GM18526 (cell line): ENCODE results near the gene AHCYL2.

ENCODE experiments used
- POLR2A ChIP-seq: IDR thresholded peaks from 3 replicates; pipeline ENCODE4 v1.6.1; 2011; ENCODE audit not compliant: insufficient read length; ENCODE audit errors: extremely low read depth

AHCYL2 gene

DNA sequence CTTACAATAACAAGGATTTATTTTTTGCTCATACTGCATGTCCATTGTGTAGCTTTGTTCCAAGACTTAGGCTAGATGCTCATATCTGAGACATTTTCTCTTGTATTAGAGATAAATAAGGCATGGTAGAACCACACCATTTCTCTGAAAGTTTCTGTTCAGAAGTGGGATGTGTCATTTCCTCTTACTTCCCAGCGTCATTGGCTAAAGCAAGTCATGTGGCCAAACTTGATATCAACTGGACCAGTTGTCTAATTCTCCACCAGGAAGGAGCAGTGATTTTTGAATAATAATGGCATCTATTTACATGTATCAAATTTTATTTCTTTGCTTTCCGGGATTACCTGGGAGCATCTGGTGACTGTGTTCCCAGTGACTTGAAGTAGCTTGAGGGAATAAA lies 38.3 kb downstream of the AHCYL2 start:
- TF ChIP-seq POLR2A, result no peak

DNA sequence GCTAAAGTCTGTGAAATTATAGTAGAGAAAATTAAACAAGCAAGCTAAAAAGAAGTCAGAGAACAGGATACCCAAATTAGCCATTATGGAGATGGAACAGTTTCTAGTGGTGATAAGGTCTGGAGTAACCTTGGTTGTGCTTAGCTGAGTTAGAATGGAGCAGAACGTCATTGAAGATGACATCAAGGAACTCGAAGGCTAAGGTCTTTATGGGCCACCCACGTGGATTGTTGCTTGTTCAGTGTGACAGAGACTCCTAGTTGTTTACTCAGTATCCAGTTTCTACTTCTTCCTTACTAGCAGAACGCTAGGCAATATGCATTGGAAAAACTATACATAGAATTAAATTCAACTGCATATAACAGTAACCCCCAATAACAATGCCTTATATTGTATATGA lies 39.7 kb downstream of the AHCYL2 start:
- TF ChIP-seq POLR2A, result no peak

- TF ChIP-seq POLR2A, result no peak
Observed at GRCh38 chr7:129265328-129265727, 40.5 kb downstream of the AHCYL2 start.

- no peak for TF ChIP-seq POLR2A
Observed at GRCh38 chr7:129266181-129266580, 41.4 kb downstream of the AHCYL2 start.

GRCh38 chr7:129270077-129270476 lies 45.2 kb downstream of the AHCYL2 start:
- no peak for TF ChIP-seq POLR2A

- TF ChIP-seq POLR2A, result no peak
Observed at GRCh38 chr7:129271500-129272355, 46.9 kb downstream of the AHCYL2 start.

DNA sequence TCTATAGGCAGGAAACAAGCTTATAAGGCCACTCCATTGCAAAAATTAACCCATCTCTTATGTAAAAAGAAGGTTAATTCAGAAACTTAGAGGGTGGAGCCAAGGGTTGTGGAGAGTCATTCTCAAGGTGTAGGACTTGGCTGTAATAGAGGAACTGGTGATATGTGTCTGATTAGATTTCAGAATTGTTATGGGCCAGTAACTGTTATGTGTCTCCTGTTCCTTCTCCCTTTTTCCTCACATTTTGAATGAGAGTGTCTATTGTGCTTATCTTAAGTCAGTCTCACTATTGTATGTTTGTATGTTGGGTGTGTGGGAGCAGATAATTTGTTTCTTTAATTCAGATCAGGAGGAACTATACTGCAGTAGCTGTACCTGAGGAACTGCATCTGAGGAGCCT lies 49.1 kb downstream of the AHCYL2 start:
- no peak for TF ChIP-seq POLR2A

GRCh38 chr7:129277629-129278028 lies 52.8 kb downstream of the AHCYL2 start:
- no peak for TF ChIP-seq POLR2A

- no peak for TF ChIP-seq POLR2A
Observed at GRCh38 chr7:129278688-129279087, 53.9 kb downstream of the AHCYL2 start.

DNA sequence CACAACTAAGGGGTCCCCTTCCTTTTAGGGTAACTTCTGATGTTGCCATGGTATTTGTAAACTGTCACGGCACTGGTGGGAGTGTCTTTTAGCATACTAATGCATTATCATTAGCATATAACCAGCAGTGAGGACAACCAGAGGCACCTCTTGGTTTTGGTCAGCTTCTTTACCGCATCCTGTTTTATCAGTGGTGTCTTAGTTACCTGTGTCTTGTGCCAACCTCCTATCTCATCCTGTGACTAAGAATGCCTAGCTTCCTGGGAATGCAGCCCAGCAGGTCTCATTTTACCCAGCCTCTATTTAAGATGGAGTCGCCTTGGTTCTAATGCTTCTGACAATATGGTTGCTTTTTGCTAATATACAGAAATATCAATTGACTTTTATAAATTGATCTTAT lies 54.9 kb downstream of the AHCYL2 start:
- no peak for TF ChIP-seq POLR2A

- TF ChIP-seq POLR2A, result no peak
Observed at GRCh38 chr7:129281163-129281562, 56.3 kb downstream of the AHCYL2 start.

GRCh38 chr7:129282865-129283264 lies 58.0 kb downstream of the AHCYL2 start:
- TF ChIP-seq POLR2A, result no peak

DNA sequence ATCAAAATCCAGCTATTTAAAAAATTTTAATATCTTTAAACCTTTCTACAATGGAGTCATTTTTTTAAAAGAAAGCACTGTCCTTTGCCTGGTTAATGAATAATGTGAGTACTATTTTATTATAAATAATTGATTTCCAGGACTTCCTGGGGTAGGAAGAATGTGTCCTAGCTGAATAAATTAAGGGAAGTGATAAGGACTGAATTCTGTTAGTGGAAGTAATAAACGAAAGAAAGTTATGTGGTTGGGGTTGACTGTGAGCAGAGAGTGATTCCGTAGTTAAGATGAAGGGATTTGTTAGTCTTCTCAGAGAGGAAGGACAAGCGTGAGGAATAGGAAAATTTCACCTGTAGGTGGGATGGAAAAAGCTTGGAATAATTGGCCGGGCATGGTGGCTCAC lies 59.1 kb downstream of the AHCYL2 start:
- no peak for TF ChIP-seq POLR2A

DNA sequence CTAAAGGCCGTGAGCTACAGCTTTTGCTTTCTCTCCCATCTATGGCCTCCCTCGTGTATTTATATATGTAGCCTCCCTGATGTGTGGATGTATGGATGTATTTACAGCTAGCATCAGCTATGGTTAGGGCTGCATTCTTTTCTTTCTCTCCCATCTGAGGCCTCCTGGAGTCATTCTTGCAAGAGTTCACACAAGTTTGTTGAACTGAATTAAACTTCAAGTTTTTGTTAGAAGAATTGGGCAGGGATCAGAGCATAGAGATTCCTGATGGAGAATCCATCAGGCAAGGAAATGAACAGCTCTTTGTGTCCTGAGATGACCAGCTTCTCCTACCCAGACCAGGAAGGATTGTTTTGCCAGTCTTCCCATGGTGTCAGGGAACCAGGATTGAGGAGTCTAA lies 60.3 kb downstream of the AHCYL2 start:
- no peak for TF ChIP-seq POLR2A

- no peak for TF ChIP-seq POLR2A
Observed at GRCh38 chr7:129292861-129293260, 68.0 kb downstream of the AHCYL2 start.

DNA sequence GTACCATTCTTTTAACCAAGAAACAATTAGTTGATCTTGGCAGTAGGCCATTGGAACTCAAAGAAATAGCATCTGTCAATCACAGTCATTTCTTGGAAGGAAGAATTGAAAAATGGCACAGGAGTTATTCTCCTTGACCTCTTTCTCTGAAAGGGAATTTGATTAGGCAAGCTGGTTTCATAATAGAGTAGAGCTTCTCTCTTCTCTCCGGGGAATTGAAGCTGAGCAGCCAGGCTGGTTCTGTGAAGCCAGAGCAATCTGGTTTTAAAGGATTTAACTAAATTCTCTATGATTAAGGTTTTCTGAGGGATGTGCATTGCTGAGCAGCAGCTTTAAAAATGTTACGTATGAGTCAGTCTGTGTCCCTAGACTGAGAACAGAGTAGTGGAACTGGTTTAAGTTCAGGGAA lies 70.2 kb downstream of the AHCYL2 start:
- TF ChIP-seq POLR2A, result no peak

DNA sequence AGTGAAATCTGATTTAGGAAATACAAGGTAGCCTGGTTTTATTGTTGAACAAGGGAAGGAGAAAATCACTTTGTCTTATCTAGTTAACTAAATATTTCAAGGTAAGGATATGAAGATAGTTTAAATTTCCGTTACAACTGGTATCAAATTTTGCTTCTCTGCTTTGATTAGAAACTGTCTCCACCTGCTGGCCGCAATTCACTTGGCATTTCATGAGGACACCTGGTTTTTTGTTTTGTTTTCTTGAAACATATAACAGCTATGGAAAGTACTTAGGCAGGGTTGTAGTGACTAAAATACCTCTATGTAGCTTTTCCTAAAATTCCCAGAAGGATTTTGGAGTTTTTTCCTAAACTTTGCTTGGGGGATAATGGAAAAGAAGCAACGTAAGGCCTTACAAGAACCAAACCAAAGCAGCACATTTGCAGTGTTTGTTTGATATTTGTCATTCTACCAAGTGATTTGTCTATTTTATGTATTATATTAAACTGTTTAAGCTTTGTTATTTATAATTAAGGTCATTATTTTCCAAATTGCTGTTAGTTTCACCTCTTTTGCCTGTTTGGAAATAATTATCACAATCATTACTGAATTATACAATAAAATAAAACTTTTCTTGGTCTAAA lies 73.6 kb downstream of the AHCYL2 start:
- no peak for TF ChIP-seq POLR2A

GRCh38 chr7:129299889-129300288 lies 75.1 kb downstream of the AHCYL2 start:
- no peak for TF ChIP-seq POLR2A
